AG04450 (cell line): Measurements from ENCODE around the gene KLB. TPM values are rescaled to one million over a fixed set of nuclear protein-coding genes. Genes with fewer than 3 reads are reported as not detected.
A peak's percentile ranks its signal among the peaks of the same experiment; 100 is the strongest.
"Not testable (repeated sequence)": the region's sequence is repeated elsewhere in the genome, so short reads cannot be mapped to it uniquely, and the experiment has no call there.

Experiments used
- CTCF ChIA-PET: fragments of 300-600, 350-600 bp; formaldehyde crosslinking; extraction: SDS; loops from one replicate; lab custom pipeline; 2022; ENCODE audit warnings: antibody characterized with exemption, inconsistent platforms; lab: Charles Lee
- POLR2A ChIA-PET: fragments of 350-600 bp; formaldehyde crosslinking; extraction: SDS; loops from one replicate; lab custom pipeline; 2021; ENCODE audit warnings: antibody characterized with exemption, inconsistent platforms; lab: Yijun Ruan, JAX
- DNase-seq: peaks from one replicate; pipeline ENCODE4 v3.0.0-alpha.2; 2011; ENCODE audit warnings: low read depth, low spot score
- H3K27ac ChIP-seq: one replicate; pipeline ENCODE4 v1.5.1; 2012; ENCODE audit warnings: low read depth, low read length, control low read depth
- H3K27me3 ChIP-seq: one replicate; pipeline ENCODE4 v1.6.0; 2012; ENCODE audit warnings: low read length; ENCODE audit not compliant: control insufficient read depth, insufficient read depth
- H3K4me3 ChIP-seq: 2 replicates; pipeline ENCODE4 v1.5.1; 2011; ENCODE audit warnings: mild to moderate bottlenecking, low read depth, low read length, control low read depth
- H3K9me3 ChIP-seq: 2 replicates; pipeline ENCODE4 v1.5.1; 2012; ENCODE audit warnings: low read length; ENCODE audit not compliant: control insufficient read depth, insufficient read depth
- CTCF ChIP-seq: IDR thresholded peaks from 2 replicates; pipeline ENCODE4 v1.5.1; 2011; ENCODE audit warnings: low read depth, low read length, control low read depth, inconsistent platforms
- polyA plus RNA-seq: library from polyadenylated mRNA; depleted of rRNA; stranded (reverse); fragments of >200 nt; gene quantifications from 2 replicates; pipeline ENCODE4 v1.2.3, GENCODE V29; 2011

KLB gene
- polyA plus RNA-seq, 1 experiment: not detected

DNA sequence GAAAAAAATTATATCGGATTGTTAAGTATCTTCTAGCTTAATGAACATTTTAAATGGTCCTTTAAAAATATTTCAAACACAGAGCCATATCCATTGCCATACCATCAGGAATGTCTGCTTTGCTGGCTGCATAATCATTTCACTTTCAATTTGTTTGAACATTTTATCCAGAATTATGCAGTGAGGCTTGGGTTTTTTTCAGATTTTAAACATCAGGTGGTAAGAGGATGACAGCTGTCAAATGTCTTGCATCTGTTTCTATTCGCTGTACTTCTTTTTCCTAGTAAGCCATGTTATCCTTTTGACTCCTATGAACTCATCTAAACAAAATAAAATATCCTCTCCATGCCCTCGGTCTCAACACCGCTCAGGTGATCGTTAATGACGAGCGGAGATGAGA, 41.4 kb upstream of the KLB start:
- H3K4me3 ChIP-seq: peak overlapping the region; percentile 94
- H3K9me3 ChIP-seq: peaks cover 4% of the 10 kb centered on the region; the same call in 1 of the 2 replicates
- POLR2A ChIA-PET: interaction anchor here (0.6 kb wide), 1 partner anchor 423 kb away, joined by 3 read pairs; no protein-coding TSS in a partner anchor
- no peak for DNase-seq
- CTCF ChIA-PET: interaction anchor here (0.6 to 0.7 kb wide), 2 partner anchors 184 to 335 kb away, joined by 4 to 10 read pairs; no protein-coding TSS in a partner anchor
- no peaks in the 10 kb centered on the region for H3K27me3 ChIP-seq
- no peak overlapping the region for H3K27ac ChIP-seq
- TF ChIP-seq CTCF: no peak

GRCh38 chr4:39365830-39366771, 40.6 kb upstream of the KLB start, which contains the start of gene RFC1:
TSS of gene RFC1 (minus strand) at chr4:39366362. CDS start at chr4:39366241, 121 bp downstream.
- TF ChIP-seq CTCF: no peak
- CTCF ChIA-PET: interaction anchor here (0.6 to 0.8 kb wide), 3 partner anchors 18 to 607 kb away, joined by 3 to 10 read pairs (median 3); no protein-coding TSS in a partner anchor
- peak; percentile 73 for DNase-seq
- POLR2A ChIA-PET: no interaction called here
- no peaks in the 10 kb centered on the region for H3K27me3 ChIP-seq
- peaks cover 7% of the 10 kb centered on the region for H3K9me3 ChIP-seq
- peak within 1 kb of the TSS; percentile 70 for H3K27ac ChIP-seq
- peak within 1 kb of the TSS; percentile 94 for H3K4me3 ChIP-seq

- H3K27me3 ChIP-seq: no peaks in the 10 kb centered on the region
- DNase-seq: no peak
- H3K27ac ChIP-seq: no peak overlapping the region
- CTCF ChIA-PET: interaction anchor here (0.8 kb wide), 1 partner anchor 608 kb away, joined by 3 read pairs; no protein-coding TSS in a partner anchor
- H3K9me3 ChIP-seq: peaks cover 12% of the 10 kb centered on the region
- POLR2A ChIA-PET: no interaction called here
- no peak for TF ChIP-seq CTCF
- H3K4me3 ChIP-seq: no peak overlapping the region
These were observed 39.6 kb upstream of the KLB start for GRCh38 chr4:39367166-39367565.

GRCh38 chr4:39369301-39369700, 37.4 kb upstream of the KLB start:
- Histone ChIP-seq H3K9me3 (peaks cover 12% of the 10 kb centered on the region), H3K27ac (no peak overlapping the region), H3K4me3 (no peak overlapping the region), H3K27me3 (no peaks in the 10 kb centered on the region)
- CTCF ChIA-PET: no interaction called here
- POLR2A ChIA-PET: no interaction called here
- no peak for TF ChIP-seq CTCF
- no peak for DNase-seq

DNA sequence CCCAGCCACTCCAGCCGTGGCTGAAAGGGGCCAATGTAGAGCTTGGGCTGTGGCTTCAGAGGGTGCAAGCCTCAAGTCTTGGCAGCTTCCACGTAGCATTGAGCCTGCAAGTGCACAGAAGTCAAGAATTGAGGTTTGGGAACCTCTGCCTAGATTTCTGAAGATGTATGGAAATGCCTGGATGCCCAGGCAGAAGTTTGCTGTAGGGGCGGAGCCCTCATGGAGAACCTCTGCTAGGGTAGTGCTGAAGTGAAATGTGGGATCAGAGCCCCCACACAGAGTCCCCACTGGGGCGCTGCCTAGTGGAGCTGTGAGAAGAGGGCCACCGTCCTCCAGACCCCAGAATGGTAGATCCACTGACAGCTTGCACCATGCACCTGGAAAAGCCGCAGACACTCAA, 35.5 kb upstream of the KLB start:
- CTCF ChIA-PET, POLR2A ChIA-PET, H3K27ac ChIP-seq, DNase-seq, H3K27me3 ChIP-seq, H3K9me3 ChIP-seq, H3K4me3 ChIP-seq: not testable (repeated sequence)
